Naive thymus-derived CD8-positive, alpha-beta T cell (primary cell): ENCODE data around the gene ZKSCAN3. TPM values are rescaled to one million over a fixed set of nuclear protein-coding genes. Genes with fewer than 3 reads are reported as not detected.
"Not testable (repeated sequence)": the region's sequence is repeated elsewhere in the genome, so short reads cannot be mapped to it uniquely, and the experiment has no call there.

Experiments used
- ATAC-seq, 2 donors: fragments of 150-1000 bp; cut with Tn5 transposase in 1 of 2; sonication (Bioruptor Pico), chemical (Tn5 transposase) in 1 of 2; 1 replicate in 1 of 2; 2 replicates in 1 of 2; pipeline ENCODE4 v1.10.0; 2021; ENCODE audit warnings: mild to moderate bottlenecking in 2 of 2, moderate library complexity in 2 of 2
- POLR2A ChIA-PET: fragments of 350-600 bp; sonication (Branson Sonifier 250); formaldehyde crosslinking; loops from one replicate; lab custom pipeline; 2021; ENCODE audit warnings: antibody characterized with exemption; lab: Charles Lee
- DNase-seq, 10 donors: peaks; one replicate each; pipeline versions ENCODE4 v3.0.0 to v3.0.0-alpha.2; 2020 to 2022
- H3K27ac Mint-ChIP-seq, 10 donors: one replicate each; pipeline ENCODE4 v1.8.0; 2020 to 2022; ENCODE audit warnings: mild to moderate bottlenecking in 10 of 10, mixed read lengths in 10 of 10, moderate library complexity in 4 of 10, inconsistent platforms in 1 of 10
- H3K27me3 Mint-ChIP-seq, 5 donors: one replicate each; pipeline ENCODE4 v1.8.0; 2021 to 2022; ENCODE audit warnings: mixed read lengths in 5 of 5
- H3K36me3 Mint-ChIP-seq, 3 donors: one replicate each; pipeline ENCODE4 v1.8.0; 2020 to 2022; ENCODE audit warnings: mixed read lengths in 3 of 3, mild to moderate bottlenecking in 2 of 3, inconsistent platforms in 1 of 3
- H3K4me1 Mint-ChIP-seq, 4 donors: one replicate each; pipeline ENCODE4 v1.8.0; 2021 to 2022; ENCODE audit warnings: mixed read lengths in 4 of 4
- H3K4me3 Mint-ChIP-seq, 10 donors: one replicate each; pipeline ENCODE4 v1.8.0; 2020 to 2022; ENCODE audit warnings: mild to moderate bottlenecking in 10 of 10, mixed read lengths in 10 of 10, moderate library complexity in 6 of 10, inconsistent platforms in 1 of 10
- H3K9me3 Mint-ChIP-seq, 9 donors: one replicate each; pipeline ENCODE4 v1.8.0; 2020 to 2022; ENCODE audit warnings: mixed read lengths in 9 of 9, mild to moderate bottlenecking in 3 of 9, inconsistent platforms in 1 of 9, moderate library complexity in 1 of 9
- polyA plus RNA-seq, 3 donors: library from polyadenylated mRNA; unstranded; fragments of 300-500 nt; fragmentation: Illumina TruSeq; gene quantifications; one replicate each; pipeline ENCODE4 v1.2.3, GENCODE V29; 2021
- total RNA-seq, 8 experiments: library from RNA in 2 of 8; stranded (reverse) in 2 of 8; gene quantifications; one replicate each; pipeline ENCODE4 v1.2.3 and lab custom pipeline; 2021 to 2026

ZKSCAN3 gene
- total and polyA plus RNA-seq, 5 experiments from 2014 or later = 0.81 to 11.1 (median 4.0) TPM

- Mint-ChIP-seq H3K4me1 (peaks cover 6 to 18% (median 16%) of the 10 kb centered on the region in 4 donors), H3K36me3 (peaks cover 0 to 36% (median 14%) of the 10 kb centered on the region in 3 donors)
- not testable (repeated sequence) for H3K4me3 Mint-ChIP-seq, H3K9me3 Mint-ChIP-seq, DNase-seq, H3K27me3 Mint-ChIP-seq, ATAC-seq, H3K27ac Mint-ChIP-seq
- POLR2A ChIA-PET = interaction anchor here (1.2 kb wide), 1 partner anchor 218 kb away, joined by 3 read pairs; the partner anchor contains the start of gene ZKSCAN8
Measured at GRCh38 chr6:28359562-28359961, 9.8 kb downstream of the ZKSCAN3 start.

GRCh38 chr6:28360961-28361360 lies 11.2 kb downstream of the ZKSCAN3 start:
- Mint-ChIP-seq H3K9me3 (no peaks in the 10 kb centered on the region), H3K36me3 (peaks cover 0 to 50% (median 20%) of the 10 kb centered on the region in 3 donors), H3K27ac (no peak overlapping the region), H3K4me3 (no peak overlapping the region), H3K27me3 (no peaks in the 10 kb centered on the region), H3K4me1 (peaks cover 1 to 9% (median 6%) of the 10 kb centered on the region in 4 donors)
- no peak for DNase-seq
- no peak for ATAC-seq
- POLR2A ChIA-PET = no interaction called here

- H3K4me1 Mint-ChIP-seq, H3K27me3 Mint-ChIP-seq, POLR2A ChIA-PET, H3K4me3 Mint-ChIP-seq, H3K9me3 Mint-ChIP-seq, ATAC-seq, DNase-seq: not testable (repeated sequence)
- peak overlapping the region in 3 of 10 donors; percentile 30 to 59 (median 50) for H3K27ac Mint-ChIP-seq
- H3K36me3 Mint-ChIP-seq = peaks cover 0 to 62% (median 23%) of the 10 kb centered on the region in 3 donors
Measured at GRCh38 chr6:28365590-28365989, 15.8 kb downstream of the ZKSCAN3 start.

- Mint-ChIP-seq H3K27ac (peak overlapping the region in 1 of 10 donors; percentile 43), H3K4me1 (peaks cover 0 to 5% (median 0%) of the 10 kb centered on the region in 4 donors), H3K36me3 (peaks cover 0 to 45% (median 17%) of the 10 kb centered on the region in 3 donors), H3K9me3 (no peaks in the 10 kb centered on the region), H3K4me3 (no peak overlapping the region), H3K27me3 (no peaks in the 10 kb centered on the region)
- DNase-seq (no peak), ATAC-seq (no peak)
- POLR2A ChIA-PET = no interaction called here
Measured at GRCh38 chr6:28368522-28368921, 18.8 kb downstream of the ZKSCAN3 start.

GRCh38 chr6:28369463-28369862 lies 19.7 kb downstream of the ZKSCAN3 start:
- no peaks in the 10 kb centered on the region for H3K9me3 Mint-ChIP-seq
- H3K4me1 Mint-ChIP-seq = peaks cover 0 to 5% (median 0%) of the 10 kb centered on the region in 4 donors
- no peak for DNase-seq
- H3K4me3 Mint-ChIP-seq = no peak overlapping the region
- no peaks in the 10 kb centered on the region for H3K27me3 Mint-ChIP-seq
- no peak overlapping the region for H3K27ac Mint-ChIP-seq
- ATAC-seq = no peak
- peaks cover 0 to 38% (median 11%) of the 10 kb centered on the region in 3 donors for H3K36me3 Mint-ChIP-seq
- POLR2A ChIA-PET = no interaction called here

- POLR2A ChIA-PET = no interaction called here
- peaks cover 5 to 34% (median 9%) of the 10 kb centered on the region in 3 donors for H3K36me3 Mint-ChIP-seq
- H3K27me3 Mint-ChIP-seq = no peaks in the 10 kb centered on the region
- peaks cover 0 to 5% (median 0%) of the 10 kb centered on the region in 4 donors for H3K4me1 Mint-ChIP-seq
- ATAC-seq = no peak
- no peak overlapping the region for H3K4me3 Mint-ChIP-seq
- no peak for DNase-seq
- no peak overlapping the region for H3K27ac Mint-ChIP-seq
- H3K9me3 Mint-ChIP-seq = no peaks in the 10 kb centered on the region
Measured at GRCh38 chr6:28370440-28370839, 20.7 kb downstream of the ZKSCAN3 start.

- ATAC-seq (no peak), DNase-seq (no peak)
- no peaks in the 10 kb centered on the region for H3K27me3 Mint-ChIP-seq
- no peak overlapping the region for H3K27ac Mint-ChIP-seq
- H3K4me3 Mint-ChIP-seq = no peak overlapping the region
- peaks cover 0 to 5% (median 0%) of the 10 kb centered on the region in 4 donors for H3K4me1 Mint-ChIP-seq
- POLR2A ChIA-PET = interaction anchor here (0.7 kb wide), 1 partner anchor 28 kb away, joined by 8 read pairs; no protein-coding TSS in a partner anchor
- H3K36me3 Mint-ChIP-seq = peaks cover 5 to 33% (median 6%) of the 10 kb centered on the region in 3 donors
- no peaks in the 10 kb centered on the region for H3K9me3 Mint-ChIP-seq
Measured at GRCh38 chr6:28371280-28371679, 21.5 kb downstream of the ZKSCAN3 start.

GRCh38 chr6:28371706-28372451 lies 22.1 kb downstream of the ZKSCAN3 start:
- no peaks in the 10 kb centered on the region for H3K27me3 Mint-ChIP-seq
- no peak overlapping the region for H3K27ac Mint-ChIP-seq
- peaks cover 0 to 5% (median 0%) of the 10 kb centered on the region in 4 donors for H3K4me1 Mint-ChIP-seq
- H3K36me3 Mint-ChIP-seq = peaks cover 3 to 28% (median 5%) of the 10 kb centered on the region in 3 donors
- DNase-seq = no peak
- no peaks in the 10 kb centered on the region for H3K9me3 Mint-ChIP-seq
- no peak overlapping the region for H3K4me3 Mint-ChIP-seq
- ATAC-seq = no peak
- POLR2A ChIA-PET = interaction anchor here (0.6 to 0.7 kb wide), 3 partner anchors 27 to 53 kb away, joined by 3 to 8 read pairs (median 6); no protein-coding TSS in a partner anchor

GRCh38 chr6:28373925-28374324 lies 24.2 kb downstream of the ZKSCAN3 start:
- ATAC-seq (no peak), DNase-seq (no peak)
- POLR2A ChIA-PET = interaction anchor here (1.2 kb wide), 1 partner anchor 702 kb away, joined by 3 read pairs; no protein-coding TSS in a partner anchor
- H3K36me3 Mint-ChIP-seq = peaks cover 5 to 26% (median 17%) of the 10 kb centered on the region in 3 donors
- H3K27me3 Mint-ChIP-seq = no peaks in the 10 kb centered on the region
- no peak overlapping the region for H3K4me3 Mint-ChIP-seq
- H3K4me1 Mint-ChIP-seq = no peaks in the 10 kb centered on the region
- peaks cover 0 to 9% (median 4%) of the 10 kb centered on the region in 9 donors for H3K9me3 Mint-ChIP-seq
- no peak overlapping the region for H3K27ac Mint-ChIP-seq

- POLR2A ChIA-PET = no interaction called here
- DNase-seq (no peak), ATAC-seq (no peak)
- Mint-ChIP-seq H3K4me1 (peaks cover 2 to 22% (median 4%) of the 10 kb centered on the region in 4 donors), H3K9me3 (peaks cover 0 to 15% (median 4%) of the 10 kb centered on the region in 9 donors), H3K27ac (no peak overlapping the region), H3K4me3 (no peak overlapping the region), H3K27me3 (no peaks in the 10 kb centered on the region), H3K36me3 (peaks cover 24 to 60% (median 50%) of the 10 kb centered on the region in 3 donors)
Measured at GRCh38 chr6:28377879-28378278, 28.1 kb downstream of the ZKSCAN3 start.

GRCh38 chr6:28378644-28379043 lies 28.9 kb downstream of the ZKSCAN3 start:
- Mint-ChIP-seq H3K4me1 (peaks cover 7 to 29% (median 10%) of the 10 kb centered on the region in 4 donors), H3K27ac (no peak overlapping the region), H3K27me3 (no peaks in the 10 kb centered on the region), H3K4me3 (no peak overlapping the region), H3K36me3 (peaks cover 25 to 66% (median 52%) of the 10 kb centered on the region in 3 donors), H3K9me3 (peaks cover 0 to 15% (median 4%) of the 10 kb centered on the region in 9 donors)
- no peak for DNase-seq
- ATAC-seq = no peak
- POLR2A ChIA-PET = interaction anchor here (0.6 kb wide), 1 partner anchor 779 kb away, joined by 5 read pairs; no protein-coding TSS in a partner anchor

GRCh38 chr6:28380381-28380780 lies 30.6 kb downstream of the ZKSCAN3 start:
- Mint-ChIP-seq H3K4me1 (peaks cover 7 to 40% (median 15%) of the 10 kb centered on the region in 4 donors), H3K4me3 (no peak overlapping the region), H3K27ac (no peak overlapping the region), H3K9me3 (peaks cover 0 to 15% (median 4%) of the 10 kb centered on the region in 9 donors), H3K36me3 (peaks cover 20 to 69% (median 59%) of the 10 kb centered on the region in 3 donors), H3K27me3 (no peaks in the 10 kb centered on the region)
- ATAC-seq (no peak), DNase-seq (no peak)
- POLR2A ChIA-PET = no interaction called here
